Mesothelial cell of epicardium (in vitro differentiated cells): ENCODE measurements around the gene PACRG. TPM values are rescaled to one million over a fixed set of nuclear protein-coding genes. Genes with fewer than 3 reads are reported as not detected.

Experiments
- DNase-seq, 2 experiments: peaks; one replicate each; pipeline ENCODE4 v3.0.0; 2021; ENCODE audit warnings: low spot score in 2 of 2; ENCODE audit not compliant: unreplicated experiment in 2 of 2
- H3K27ac Mint-ChIP-seq: 2 replicates; pipeline ENCODE4 v1.8.0; 2021; ENCODE audit warnings: mixed read lengths
- H3K27me3 Mint-ChIP-seq: 2 replicates; pipeline ENCODE4 v1.8.0; 2021; ENCODE audit warnings: low read depth, mixed read lengths
- H3K36me3 Mint-ChIP-seq: 2 replicates; pipeline ENCODE4 v1.8.0; 2021; ENCODE audit warnings: mixed read lengths
- H3K4me1 Mint-ChIP-seq: 2 replicates; pipeline ENCODE4 v1.8.0; 2021; ENCODE audit warnings: mixed read lengths
- H3K4me3 Mint-ChIP-seq: 2 replicates; pipeline ENCODE4 v1.8.0; 2021; ENCODE audit warnings: mild to moderate bottlenecking, moderate library complexity, mixed read lengths
- H3K9me3 Mint-ChIP-seq: 2 replicates; pipeline ENCODE4 v1.8.0; 2021; ENCODE audit warnings: mixed read lengths
- CTCF ChIP-seq: fragments of 200-600 bp; sonication (generic); IDR thresholded peaks from one replicate; pipeline ENCODE4 v1.5.0; 2021; ENCODE audit warnings: antibody characterized with exemption; ENCODE audit not compliant: unreplicated experiment
- total RNA-seq: library from RNA; stranded (reverse); gene quantifications from 3 replicates; pipeline ENCODE4 v1.2.1, GENCODE V29; 2021

The PACRG gene
- total RNA-seq, 1 donor from 2014 or later = 1.6 TPM

GRCh38 chr6:162917506-162917905, 189.7 kb downstream of the PACRG start:
- no peak for DNase-seq
- no peak for TF ChIP-seq CTCF
- Mint-ChIP-seq H3K4me1 (no peaks in the 10 kb centered on the region), H3K27me3 (no peaks in the 10 kb centered on the region), H3K9me3 (peaks cover 4% of the 10 kb centered on the region), H3K4me3 (no peak overlapping the region), H3K27ac (no peak overlapping the region), H3K36me3 (no peaks in the 10 kb centered on the region)

GRCh38 chr6:162921062-162921461, 193.3 kb downstream of the PACRG start:
- Mint-ChIP-seq H3K9me3 (peaks cover 33% of the 10 kb centered on the region), H3K4me1 (no peaks in the 10 kb centered on the region), H3K27me3 (no peaks in the 10 kb centered on the region), H3K27ac (no peak overlapping the region), H3K4me3 (no peak overlapping the region), H3K36me3 (no peaks in the 10 kb centered on the region)
- no peak for DNase-seq
- TF ChIP-seq CTCF = no peak

GRCh38 chr6:162921510-162922040, 193.8 kb downstream of the PACRG start:
- DNase-seq = no peak
- no peaks in the 10 kb centered on the region for H3K36me3 Mint-ChIP-seq
- H3K4me3 Mint-ChIP-seq = no peak overlapping the region
- no peaks in the 10 kb centered on the region for H3K4me1 Mint-ChIP-seq
- no peak for TF ChIP-seq CTCF
- no peak overlapping the region for H3K27ac Mint-ChIP-seq
- no peaks in the 10 kb centered on the region for H3K27me3 Mint-ChIP-seq
- peaks cover 34% of the 10 kb centered on the region for H3K9me3 Mint-ChIP-seq

- no peak for TF ChIP-seq CTCF
- H3K27me3 Mint-ChIP-seq = no peaks in the 10 kb centered on the region
- DNase-seq = no peak
- H3K36me3 Mint-ChIP-seq = no peaks in the 10 kb centered on the region
- H3K4me1 Mint-ChIP-seq = no peaks in the 10 kb centered on the region
- no peak overlapping the region for H3K27ac Mint-ChIP-seq
- H3K9me3 Mint-ChIP-seq = peaks cover 44% of the 10 kb centered on the region
- no peak overlapping the region for H3K4me3 Mint-ChIP-seq
Measured at GRCh38 chr6:162922563-162923166, 194.9 kb downstream of the PACRG start.

GRCh38 chr6:162934844-162935243, 207.1 kb downstream of the PACRG start:
- Mint-ChIP-seq H3K9me3 (peaks cover 52% of the 10 kb centered on the region), H3K36me3 (peaks cover 4% of the 10 kb centered on the region), H3K27ac (no peak overlapping the region), H3K4me1 (no peaks in the 10 kb centered on the region), H3K27me3 (no peaks in the 10 kb centered on the region), H3K4me3 (no peak overlapping the region)
- no peak for DNase-seq
- TF ChIP-seq CTCF = no peak
